B cell (primary cell): ENCODE measurements around the gene TSPAN16.

Experiments used
- EZH2 ChIP-seq: IDR thresholded peaks from 2 replicates; pipeline ENCODE4 v1.6.1; 2012; ENCODE audit warnings: borderline replicate concordance, low read depth, mild to moderate bottlenecking, moderate library complexity, low read length; ENCODE audit not compliant: insufficient read depth, poor library complexity, severe bottlenecking
- TF ChIP-seq, protein P1 (sequence below): fragments of 200-600 bp; IDR thresholded peaks from one replicate; pipeline ENCODE4 v1.8.0; 2022; ENCODE audit warnings: antibody characterized with exemption, mild to moderate bottlenecking

DNA sequence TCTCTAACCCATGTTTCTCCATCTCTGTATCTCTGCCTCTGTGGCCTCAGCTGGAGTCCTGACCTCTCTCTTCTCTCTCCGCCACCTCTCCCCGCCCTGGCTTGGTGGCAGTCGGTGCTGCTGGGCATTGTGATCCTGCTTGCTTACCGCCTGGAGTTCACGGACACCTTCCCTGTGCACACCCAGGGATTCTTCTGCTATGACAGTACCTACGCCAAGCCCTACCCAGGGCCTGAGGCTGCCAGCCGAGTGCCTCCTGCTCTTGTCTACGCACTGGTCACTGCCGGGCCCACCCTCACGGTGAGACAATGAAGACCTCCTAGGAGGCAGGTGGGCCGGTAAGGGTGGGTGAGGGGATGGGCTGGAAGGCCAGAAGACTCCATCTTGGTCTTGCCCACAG, 63.5 kb downstream of the TSPAN16 start:
- TF ChIP-seq EZH2, result no peak
- TF ChIP-seq, protein P1, sequence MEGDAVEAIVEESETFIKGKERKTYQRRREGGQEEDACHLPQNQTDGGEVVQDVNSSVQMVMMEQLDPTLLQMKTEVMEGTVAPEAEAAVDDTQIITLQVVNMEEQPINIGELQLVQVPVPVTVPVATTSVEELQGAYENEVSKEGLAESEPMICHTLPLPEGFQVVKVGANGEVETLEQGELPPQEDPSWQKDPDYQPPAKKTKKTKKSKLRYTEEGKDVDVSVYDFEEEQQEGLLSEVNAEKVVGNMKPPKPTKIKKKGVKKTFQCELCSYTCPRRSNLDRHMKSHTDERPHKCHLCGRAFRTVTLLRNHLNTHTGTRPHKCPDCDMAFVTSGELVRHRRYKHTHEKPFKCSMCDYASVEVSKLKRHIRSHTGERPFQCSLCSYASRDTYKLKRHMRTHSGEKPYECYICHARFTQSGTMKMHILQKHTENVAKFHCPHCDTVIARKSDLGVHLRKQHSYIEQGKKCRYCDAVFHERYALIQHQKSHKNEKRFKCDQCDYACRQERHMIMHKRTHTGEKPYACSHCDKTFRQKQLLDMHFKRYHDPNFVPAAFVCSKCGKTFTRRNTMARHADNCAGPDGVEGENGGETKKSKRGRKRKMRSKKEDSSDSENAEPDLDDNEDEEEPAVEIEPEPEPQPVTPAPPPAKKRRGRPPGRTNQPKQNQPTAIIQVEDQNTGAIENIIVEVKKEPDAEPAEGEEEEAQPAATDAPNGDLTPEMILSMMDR, result no peak
